ENCODE measurements around the gene PACS2.

PACS2 gene

GRCh38 chr14:105397350-105397931 lies 82.9 kb downstream of the PACS2 start:
- Histone ChIP-seq H3K4me3 (ENCODE audit: low read depth in 1 of 2, low read length in 2 of 2) (peak overlapping the region; percentile 76 to 82), H3K27me3 (ENCODE audit: control insufficient read depth in 1 of 2, insufficient read depth in 2 of 2, low read length in 2 of 2) (no peaks in the 10 kb centered on the region), H3K27ac (ENCODE audit: low read depth, low read length) (peak overlapping the region; percentile 69), H3K36me3 (ENCODE audit: insufficient read depth, low read length) (peaks cover 16% of the 10 kb centered on the region), H3K9ac (ENCODE audit: low read length) (no peak overlapping the region), H3K4me1 (ENCODE audit: insufficient read depth, low read length) (peaks cover 21% of the 10 kb centered on the region), H3K9me3 (ENCODE audit: low read length) (no peaks in the 10 kb centered on the region)

GRCh38 chr14:105398044-105398725 lies 83.6 kb downstream of the PACS2 start, which contains the start of gene TEX22:
Gene TEX22 (plus strand): TSS chr14:105398538. CDS start chr14:105399341, 803 bp downstream.
- no peaks in the 10 kb centered on the region for H3K27me3 ChIP-seq (ENCODE audit: control insufficient read depth in 1 of 2, insufficient read depth in 2 of 2, low read length in 2 of 2)
- H3K9ac ChIP-seq (ENCODE audit: low read length) = peak within 1 kb of the TSS; percentile 74
- H3K9me3 ChIP-seq (ENCODE audit: low read length) = no peaks in the 10 kb centered on the region
- peaks cover 21% of the 10 kb centered on the region for H3K4me1 ChIP-seq (ENCODE audit: insufficient read depth, low read length)
- peaks cover 16% of the 10 kb centered on the region for H3K36me3 ChIP-seq (ENCODE audit: insufficient read depth, low read length)
- peak within 1 kb of the TSS; percentile 69 for H3K27ac ChIP-seq (ENCODE audit: low read depth, low read length)
- H3K4me3 ChIP-seq (ENCODE audit: low read depth in 1 of 2, low read length in 2 of 2) = peak within 1 kb of the TSS; percentile 76 to 82

GRCh38 chr14:105398726-105399465 lies 84.3 kb downstream of the PACS2 start:
- Histone ChIP-seq H3K9me3 (ENCODE audit: low read length) (no peaks in the 10 kb centered on the region), H3K27ac (ENCODE audit: low read depth, low read length) (peak overlapping the region; percentile 69), H3K9ac (ENCODE audit: low read length) (peak overlapping the region; percentile 74), H3K36me3 (ENCODE audit: insufficient read depth, low read length) (peaks cover 16% of the 10 kb centered on the region), H3K27me3 (ENCODE audit: control insufficient read depth in 1 of 2, insufficient read depth in 2 of 2, low read length in 2 of 2) (no peaks in the 10 kb centered on the region), H3K4me3 (ENCODE audit: low read depth in 1 of 2, low read length in 2 of 2) (peak overlapping the region; percentile 76 to 82), H3K4me1 (ENCODE audit: insufficient read depth, low read length) (peaks cover 21% of the 10 kb centered on the region)

DNA sequence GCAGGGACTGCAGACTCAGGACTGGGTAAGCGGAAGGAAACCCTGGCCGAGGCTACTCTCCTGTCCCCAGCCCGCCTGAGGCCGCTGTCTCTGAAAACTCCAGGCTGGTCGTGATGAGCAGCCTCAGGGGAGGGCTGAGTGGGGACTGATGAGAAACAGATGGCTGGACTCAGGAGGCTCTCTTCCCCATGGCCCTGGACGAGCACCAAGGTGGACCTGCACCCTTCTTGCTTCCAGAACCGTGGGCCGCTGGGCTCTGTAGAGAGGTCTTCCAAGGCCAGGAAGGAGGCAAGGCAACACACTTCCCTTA lies 84.9 kb downstream of the PACS2 start:
- Histone ChIP-seq H3K9me3 (ENCODE audit: low read length) (no peaks in the 10 kb centered on the region), H3K36me3 (ENCODE audit: insufficient read depth, low read length) (peaks cover 16% of the 10 kb centered on the region), H3K4me3 (ENCODE audit: low read depth in 1 of 2, low read length in 2 of 2) (peak overlapping the region in 1 of 2 donors; percentile 82), H3K4me1 (ENCODE audit: insufficient read depth, low read length) (peaks cover 21% of the 10 kb centered on the region), H3K27me3 (ENCODE audit: control insufficient read depth in 1 of 2, insufficient read depth in 2 of 2, low read length in 2 of 2) (no peaks in the 10 kb centered on the region), H3K9ac (ENCODE audit: low read length) (no peak overlapping the region), H3K27ac (ENCODE audit: low read depth, low read length) (no peak overlapping the region)

DNA sequence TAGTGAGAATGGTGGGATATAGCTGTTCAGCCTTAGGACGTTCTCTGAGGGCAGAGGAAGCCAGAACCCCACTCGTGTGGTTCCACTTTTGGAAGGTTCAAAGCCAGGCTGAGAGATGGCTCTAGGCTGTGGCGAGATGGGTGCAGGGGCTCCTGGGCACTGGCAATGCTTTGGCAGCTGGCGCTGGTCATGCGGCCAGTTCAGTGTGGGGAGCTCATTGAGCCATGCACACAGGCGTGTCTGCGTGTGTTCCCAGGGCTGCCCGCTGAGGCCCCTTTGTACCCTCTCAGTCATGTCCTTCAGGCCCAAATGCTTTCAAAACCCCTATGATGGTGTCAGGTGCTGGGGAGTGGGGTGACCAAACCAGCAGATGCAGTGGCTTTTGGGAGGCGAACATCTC lies 85.5 kb downstream of the PACS2 start:
- H3K4me1 ChIP-seq (ENCODE audit: insufficient read depth, low read length) = peaks cover 21% of the 10 kb centered on the region
- H3K27ac ChIP-seq (ENCODE audit: low read depth, low read length) = no peak overlapping the region
- peaks cover 16% of the 10 kb centered on the region for H3K36me3 ChIP-seq (ENCODE audit: insufficient read depth, low read length)
- H3K9me3 ChIP-seq (ENCODE audit: low read length) = no peaks in the 10 kb centered on the region
- no peaks in the 10 kb centered on the region for H3K27me3 ChIP-seq (ENCODE audit: control insufficient read depth in 1 of 2, insufficient read depth in 2 of 2, low read length in 2 of 2)
- no peak overlapping the region for H3K4me3 ChIP-seq (ENCODE audit: low read depth in 1 of 2, low read length in 2 of 2)
- H3K9ac ChIP-seq (ENCODE audit: low read length) = no peak overlapping the region

GRCh38 chr14:105401699-105402098 lies 87.2 kb downstream of the PACS2 start:
- no peak overlapping the region for H3K27ac ChIP-seq (ENCODE audit: low read depth, low read length)
- H3K4me3 ChIP-seq (ENCODE audit: low read depth in 1 of 2, low read length in 2 of 2) = no peak overlapping the region
- H3K27me3 ChIP-seq (ENCODE audit: control insufficient read depth in 1 of 2, insufficient read depth in 2 of 2, low read length in 2 of 2) = no peaks in the 10 kb centered on the region
- H3K9me3 ChIP-seq (ENCODE audit: low read length) = no peaks in the 10 kb centered on the region
- H3K36me3 ChIP-seq (ENCODE audit: insufficient read depth, low read length) = peaks cover 16% of the 10 kb centered on the region
- peaks cover 21% of the 10 kb centered on the region for H3K4me1 ChIP-seq (ENCODE audit: insufficient read depth, low read length)
- H3K9ac ChIP-seq (ENCODE audit: low read length) = no peak overlapping the region

GRCh38 chr14:105408592-105408991 lies 94.0 kb downstream of the PACS2 start:
- H3K9ac ChIP-seq (ENCODE audit: low read length) = no peak overlapping the region
- no peaks in the 10 kb centered on the region for H3K4me1 ChIP-seq (ENCODE audit: insufficient read depth, low read length)
- no peak overlapping the region for H3K27ac ChIP-seq (ENCODE audit: low read depth, low read length)
- H3K4me3 ChIP-seq (ENCODE audit: low read depth in 1 of 2, low read length in 2 of 2) = no peak overlapping the region
- H3K27me3 ChIP-seq (ENCODE audit: control insufficient read depth in 1 of 2, insufficient read depth in 2 of 2, low read length in 2 of 2) = peaks cover 14 to 31% of the 10 kb centered on the region in 2 donors
- H3K9me3 ChIP-seq (ENCODE audit: low read length) = no peaks in the 10 kb centered on the region
- no peaks in the 10 kb centered on the region for H3K36me3 ChIP-seq (ENCODE audit: insufficient read depth, low read length)

- H3K9me3 ChIP-seq (ENCODE audit: low read length) = no peaks in the 10 kb centered on the region
- H3K27ac ChIP-seq (ENCODE audit: low read depth, low read length) = no peak overlapping the region
- peaks cover 14 to 31% of the 10 kb centered on the region in 2 donors for H3K27me3 ChIP-seq (ENCODE audit: control insufficient read depth in 1 of 2, insufficient read depth in 2 of 2, low read length in 2 of 2)
- no peak overlapping the region for H3K9ac ChIP-seq (ENCODE audit: low read length)
- H3K4me3 ChIP-seq (ENCODE audit: low read depth in 1 of 2, low read length in 2 of 2) = no peak overlapping the region
- H3K4me1 ChIP-seq (ENCODE audit: insufficient read depth, low read length) = no peaks in the 10 kb centered on the region
- H3K36me3 ChIP-seq (ENCODE audit: insufficient read depth, low read length) = no peaks in the 10 kb centered on the region
Observed at GRCh38 chr14:105409364-105409763, 94.8 kb downstream of the PACS2 start.

DNA sequence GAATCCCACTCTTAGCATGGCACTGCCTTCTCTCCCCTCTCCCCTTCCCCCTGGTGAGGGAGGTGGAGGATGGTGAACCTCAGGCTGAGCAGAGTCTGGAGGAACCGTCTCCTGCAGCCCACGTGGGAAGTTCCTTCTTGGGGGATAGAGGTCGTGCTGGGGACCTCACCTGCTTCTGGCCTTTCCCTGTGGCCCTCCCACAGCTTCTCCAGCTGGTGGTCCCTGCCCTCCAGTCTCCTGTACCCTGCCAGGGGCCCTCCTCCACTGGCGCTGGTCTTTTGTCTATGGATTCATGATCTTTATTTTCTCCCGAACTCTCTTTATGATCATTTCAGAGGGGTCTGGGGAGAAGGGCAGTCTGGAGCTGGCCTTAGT lies 96.1 kb downstream of the PACS2 start:
- Histone ChIP-seq H3K27me3 (ENCODE audit: control insufficient read depth in 1 of 2, insufficient read depth in 2 of 2, low read length in 2 of 2) (peaks cover 14 to 31% of the 10 kb centered on the region in 2 donors), H3K9me3 (ENCODE audit: low read length) (no peaks in the 10 kb centered on the region), H3K27ac (ENCODE audit: low read depth, low read length) (no peak overlapping the region), H3K4me3 (ENCODE audit: low read depth in 1 of 2, low read length in 2 of 2) (no peak overlapping the region), H3K36me3 (ENCODE audit: insufficient read depth, low read length) (no peaks in the 10 kb centered on the region), H3K4me1 (ENCODE audit: insufficient read depth, low read length) (peaks cover 5% of the 10 kb centered on the region), H3K9ac (ENCODE audit: low read length) (no peak overlapping the region)

- Histone ChIP-seq H3K36me3 (ENCODE audit: insufficient read depth, low read length) (no peaks in the 10 kb centered on the region), H3K27me3 (ENCODE audit: control insufficient read depth in 1 of 2, insufficient read depth in 2 of 2, low read length in 2 of 2) (peaks cover 14 to 31% of the 10 kb centered on the region in 2 donors), H3K4me1 (ENCODE audit: insufficient read depth, low read length) (peaks cover 9% of the 10 kb centered on the region), H3K9me3 (ENCODE audit: low read length) (no peaks in the 10 kb centered on the region), H3K4me3 (ENCODE audit: low read depth in 1 of 2, low read length in 2 of 2) (no peak overlapping the region), H3K27ac (ENCODE audit: low read depth, low read length) (no peak overlapping the region), H3K9ac (ENCODE audit: low read length) (no peak overlapping the region)
Observed at GRCh38 chr14:105411017-105411941, 96.7 kb downstream of the PACS2 start.
